Lower leg skin (tissue), 4 donors: ENCODE measurements around the gene BCL11A. TPM values are rescaled to one million over a fixed set of nuclear protein-coding genes. Genes with fewer than 3 reads are reported as not detected.

Experiments used
- DNase-seq, 2 donors: peaks; one replicate each; pipeline ENCODE4 v3.0.0-alpha.2; 2019; ENCODE audit warnings: low spot score in 2 of 2
- H3K4me3 ChIP-seq: fragments of 200-600 bp; sonication (generic); 2 replicates; pipeline ENCODE4 v1.5.1; 2017; ENCODE audit warnings: mild to moderate bottlenecking, low read depth; ENCODE audit not compliant: poor library complexity, severe bottlenecking
- POLR2A ChIP-seq, 2 donors: fragments of 450-650 bp; IDR thresholded peaks; one replicate each; pipeline ENCODE4 v1.6.1; 2016 to 2017; ENCODE audit warnings: antibody characterized with exemption in 2 of 2, mild to moderate bottlenecking in 1 of 2, moderate library complexity in 1 of 2
- WGBS, 2 donors: methylation state at CpG; one replicate each; pipeline ENCODE4 v1.1.5; 2018; 5-methylcytosine and 5-hydroxymethylcytosine counted together
- intact Hi-C: fragments of 100-400 bp; cut with DNase I; formaldehyde crosslinking; loops from one replicate; pipeline ENCODE4 v1.15.0; 2023; ENCODE audit warnings: low total_unique reads
- total RNA-seq, 4 donors: library from RNA; depleted of rRNA; stranded (reverse); fragments of >200 nt; gene quantifications; one replicate each; pipeline ENCODE4 v1.1.0, GENCODE V29; 2016
- TF ChIP-seq, protein P1 (sequence below), 3 donors: fragments of 450-650 bp; IDR thresholded peaks; one replicate each; pipeline ENCODE4 v1.5.1; 2016; ENCODE audit warnings: antibody characterized with exemption in 3 of 3, mild to moderate bottlenecking in 3 of 3, moderate library complexity in 2 of 3

BCL11A gene
- total RNA-seq, 4 donors from 2014 or later = 62.8 to 94.4 (median 71.5) TPM

DNA sequence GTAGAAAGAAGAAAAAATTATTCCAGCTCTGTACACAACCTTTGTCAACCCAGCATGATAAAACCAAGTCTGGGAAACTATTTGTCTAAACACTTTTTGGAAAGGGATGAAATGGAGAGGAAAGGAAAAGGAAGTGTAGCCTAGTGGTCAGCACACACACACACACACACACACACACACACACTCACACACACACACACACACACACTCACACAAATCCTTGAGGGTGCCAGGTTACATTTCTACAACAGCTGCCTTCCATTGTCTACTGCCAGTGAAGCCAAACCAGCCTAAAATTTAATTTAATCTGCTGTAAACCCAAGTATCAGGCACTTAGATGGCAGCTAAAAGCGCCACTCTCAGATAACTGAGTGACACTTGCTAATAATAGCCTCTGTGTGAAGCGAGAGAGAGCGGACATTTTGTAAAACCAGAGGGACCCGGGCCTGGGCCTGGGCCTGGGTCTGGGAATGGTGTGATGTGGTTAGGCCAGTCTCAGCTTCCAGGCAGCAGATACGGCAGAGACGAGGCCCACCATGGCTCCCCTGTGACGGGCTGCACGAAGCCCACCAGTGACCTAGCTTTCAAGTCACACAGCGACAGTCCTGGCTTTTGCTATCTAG lies 32.4 kb downstream of the BCL11A start:
- no peak for TF ChIP-seq POLR2A (IDR thresholded peaks at IDR 0.05)
- TF ChIP-seq, protein P1, sequence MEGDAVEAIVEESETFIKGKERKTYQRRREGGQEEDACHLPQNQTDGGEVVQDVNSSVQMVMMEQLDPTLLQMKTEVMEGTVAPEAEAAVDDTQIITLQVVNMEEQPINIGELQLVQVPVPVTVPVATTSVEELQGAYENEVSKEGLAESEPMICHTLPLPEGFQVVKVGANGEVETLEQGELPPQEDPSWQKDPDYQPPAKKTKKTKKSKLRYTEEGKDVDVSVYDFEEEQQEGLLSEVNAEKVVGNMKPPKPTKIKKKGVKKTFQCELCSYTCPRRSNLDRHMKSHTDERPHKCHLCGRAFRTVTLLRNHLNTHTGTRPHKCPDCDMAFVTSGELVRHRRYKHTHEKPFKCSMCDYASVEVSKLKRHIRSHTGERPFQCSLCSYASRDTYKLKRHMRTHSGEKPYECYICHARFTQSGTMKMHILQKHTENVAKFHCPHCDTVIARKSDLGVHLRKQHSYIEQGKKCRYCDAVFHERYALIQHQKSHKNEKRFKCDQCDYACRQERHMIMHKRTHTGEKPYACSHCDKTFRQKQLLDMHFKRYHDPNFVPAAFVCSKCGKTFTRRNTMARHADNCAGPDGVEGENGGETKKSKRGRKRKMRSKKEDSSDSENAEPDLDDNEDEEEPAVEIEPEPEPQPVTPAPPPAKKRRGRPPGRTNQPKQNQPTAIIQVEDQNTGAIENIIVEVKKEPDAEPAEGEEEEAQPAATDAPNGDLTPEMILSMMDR (IDR thresholded peaks at IDR 0.05) = no peak
- DNase-seq = no peak
- 89 to 94% methylated on average over 9 of the region's 9 CpGs for WGBS, 2 donors
- H3K4me3 ChIP-seq = no peak overlapping the region
- intact Hi-C loops = no loop called here

DNA sequence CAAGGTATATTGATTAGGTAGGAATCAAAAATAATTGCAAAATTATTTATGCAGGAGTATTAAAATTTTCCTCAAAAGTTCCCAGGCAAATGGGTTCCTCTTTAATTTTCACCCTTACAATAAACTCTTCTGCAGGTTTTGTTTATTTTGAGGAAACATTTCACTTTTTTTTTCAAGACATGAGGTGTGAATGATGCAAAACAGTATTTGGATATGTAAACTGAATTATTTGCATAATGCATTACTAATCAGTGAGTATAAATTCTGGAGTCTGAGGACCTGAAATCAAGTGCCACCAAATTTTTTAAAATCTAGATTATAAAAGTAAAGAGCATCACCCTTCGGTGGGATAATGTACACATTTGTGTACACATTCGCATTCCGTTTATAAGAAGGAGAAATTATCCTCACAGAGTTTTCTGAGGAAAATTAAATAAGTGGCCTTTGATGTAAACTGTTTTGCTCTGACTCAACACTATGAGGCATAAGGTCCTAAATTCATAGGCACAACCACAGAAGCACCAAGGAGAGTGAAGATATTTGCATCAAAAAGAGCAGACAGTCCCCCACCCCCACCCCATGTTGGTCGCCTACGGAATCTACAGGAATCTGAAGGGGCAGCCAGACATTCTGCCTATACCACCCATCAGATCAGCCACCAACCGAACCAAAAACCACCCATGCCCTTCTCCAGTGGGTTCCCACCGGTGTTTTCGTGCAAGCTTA lies 33.1 kb downstream of the BCL11A start:
- 88 to 92% methylated on average over 8 of the region's 8 CpGs for WGBS, 2 donors
- TF ChIP-seq, protein P1 (IDR thresholded peaks at IDR 0.05) = no peak
- no peak for TF ChIP-seq POLR2A (IDR thresholded peaks at IDR 0.05)
- intact Hi-C loops = no loop called here
- no peak for DNase-seq
- H3K4me3 ChIP-seq = no peak overlapping the region

DNA sequence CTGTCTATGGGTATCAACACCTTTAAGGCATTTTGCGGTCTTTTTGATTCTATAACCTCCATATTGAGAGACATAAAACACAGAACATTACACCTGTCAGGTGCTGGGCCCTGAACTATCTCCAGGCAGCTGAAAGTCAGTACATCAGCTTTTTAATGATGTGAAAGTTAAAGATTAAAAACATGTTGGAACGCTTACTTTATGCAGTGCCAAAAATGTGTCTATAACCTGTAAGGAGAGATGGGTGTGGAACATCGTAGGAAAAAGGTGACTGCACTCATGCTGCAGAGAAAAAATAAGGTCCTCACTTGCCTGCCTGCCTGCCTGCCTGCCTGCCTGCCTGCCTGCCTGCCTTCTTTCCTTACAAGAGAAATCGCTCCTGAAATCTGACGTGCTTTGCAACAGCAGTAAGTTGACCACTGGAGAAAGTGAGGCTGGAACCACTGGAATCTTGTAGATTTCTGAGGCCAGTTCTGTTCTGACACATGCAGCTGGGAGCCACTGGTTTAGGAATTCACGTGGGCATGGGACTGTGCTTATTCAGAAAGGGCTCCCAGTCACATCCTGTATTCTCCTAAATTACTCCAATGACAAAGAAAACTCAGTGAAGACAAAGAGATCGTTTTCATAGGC lies 34.1 kb downstream of the BCL11A start:
- DNase-seq = no peak
- TF ChIP-seq POLR2A (IDR thresholded peaks at IDR 0.05) = no peak
- TF ChIP-seq, protein P1 (IDR thresholded peaks at IDR 0.05) = no peak
- H3K4me3 ChIP-seq = no peak overlapping the region
- intact Hi-C loops = no loop called here
- 53 to 58% methylated on average over 7 of the region's 7 CpGs for WGBS, 2 donors

DNA sequence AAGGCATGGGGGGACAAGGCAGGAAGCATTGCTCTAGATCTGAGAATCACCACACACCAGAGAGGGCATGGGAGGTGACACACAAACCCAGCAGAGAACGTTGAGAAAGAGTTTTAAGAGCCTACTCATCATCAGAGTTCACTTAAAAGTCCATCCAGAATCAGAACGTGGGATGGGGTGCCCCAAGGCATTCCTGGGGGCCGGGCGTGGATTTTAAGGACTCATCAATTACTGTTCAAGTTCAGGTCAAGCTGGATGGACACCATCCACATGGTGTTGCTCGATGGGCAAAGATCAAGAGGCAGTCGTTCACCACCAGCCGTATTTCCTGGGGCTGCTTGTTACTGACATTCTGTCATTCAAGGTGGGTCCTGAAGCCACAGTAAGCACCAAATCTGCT lies 34.9 kb downstream of the BCL11A start:
- WGBS, 2 donors = 71 to 75% methylated on average over 7 of the region's 7 CpGs
- no peak overlapping the region for H3K4me3 ChIP-seq
- intact Hi-C loops = no loop called here
- TF ChIP-seq POLR2A (IDR thresholded peaks at IDR 0.05) = no peak
- TF ChIP-seq, protein P1 (IDR thresholded peaks at IDR 0.05) = no peak
- no peak for DNase-seq

DNA sequence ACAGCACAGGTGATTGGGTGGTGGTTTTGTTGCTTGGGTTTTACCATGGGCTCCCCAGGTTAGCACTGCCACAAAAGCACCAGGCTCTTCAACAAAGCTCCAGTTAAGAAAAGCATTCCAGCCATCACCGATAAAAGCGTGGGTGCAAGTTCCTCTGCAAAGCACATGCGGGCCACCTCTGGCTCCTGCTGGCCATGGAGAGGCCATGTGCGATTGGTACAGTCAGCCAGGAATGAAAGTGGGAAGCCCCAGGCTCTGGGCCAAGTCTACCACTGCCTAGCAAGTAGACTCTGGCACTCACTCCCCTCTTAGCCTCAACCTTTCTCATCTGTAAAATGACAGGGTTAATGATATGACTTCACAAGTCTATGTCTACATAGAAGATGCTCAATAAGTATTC lies 36.0 kb downstream of the BCL11A start:
- 72 to 86% methylated on average over 4 of the region's 4 CpGs for WGBS, 2 donors
- TF ChIP-seq, protein P1 (IDR thresholded peaks at IDR 0.05) = no peak
- no peak for TF ChIP-seq POLR2A (IDR thresholded peaks at IDR 0.05)
- H3K4me3 ChIP-seq = no peak overlapping the region
- DNase-seq = no peak
- intact Hi-C loops = no loop called here
